ENCODE measurements around the gene RELB.
A peak's percentile ranks its signal among the peaks of the same experiment; 100 is the strongest.

RELB gene

GRCh38 chr19:45001087-45001739 is at the start of gene RELB:
RELB (plus strand) TSS chr19:45001464; CDS start chr19:45001580, 116 bp downstream.
- Histone ChIP-seq H3K4me3 (ENCODE audit: low read length in 2 of 2) (peak within 1 kb of the TSS; percentile 79 to 82), H3K27me3 (ENCODE audit: control insufficient read depth in 2 of 2, insufficient read depth in 2 of 2, low read length in 2 of 2) (no peaks in the 10 kb centered on the region), H3K9me3 (ENCODE audit: control insufficient read depth in 2 of 2, low read length in 2 of 2) (no peaks in the 10 kb centered on the region), H3K27ac (ENCODE audit: low read depth in 2 of 2, low read length in 2 of 2) (peak within 1 kb of the TSS; percentile 98 to 99), H3K9ac (ENCODE audit: low read depth in 1 of 2, low read length in 2 of 2) (peak within 1 kb of the TSS; percentile 63 to 76), H3K36me3 (ENCODE audit: control insufficient read depth in 2 of 2, insufficient read depth in 2 of 2, low read length in 2 of 2) (peaks cover 0 to 8% of the 10 kb centered on the region in 2 donors), H3K4me1 (ENCODE audit: control insufficient read depth in 2 of 2, insufficient read depth in 2 of 2, low read length in 2 of 2) (peaks cover 8 to 13% of the 10 kb centered on the region in 2 donors)

- H3K27me3 ChIP-seq (ENCODE audit: control insufficient read depth in 2 of 2, insufficient read depth in 2 of 2, low read length in 2 of 2), result no peaks in the 10 kb centered on the region
These were observed 47.0 kb upstream of the RELB start for GRCh38 chr19:44954278-44954648.

GRCh38 chr19:44954649-44955504 is 46.4 kb upstream of the RELB start, which contains the start of gene CLPTM1:
CLPTM1 (plus strand) TSS chr19:44955380; CDS start chr19:44955396, 16 bp downstream.
- Histone ChIP-seq H3K9ac (ENCODE audit: low read depth in 1 of 2, low read length in 2 of 2) (peak within 1 kb of the TSS; percentile 93 to 99), H3K4me3 (ENCODE audit: low read length in 2 of 2) (peak within 1 kb of the TSS; percentile 95 to 100), H3K9me3 (ENCODE audit: control insufficient read depth in 2 of 2, low read length in 2 of 2) (no peaks in the 10 kb centered on the region), H3K27ac (ENCODE audit: low read depth in 2 of 2, low read length in 2 of 2) (peak within 1 kb of the TSS; percentile 93 to 98), H3K27me3 (ENCODE audit: control insufficient read depth in 2 of 2, insufficient read depth in 2 of 2, low read length in 2 of 2) (no peaks in the 10 kb centered on the region), H3K4me1 (ENCODE audit: control insufficient read depth in 2 of 2, insufficient read depth in 2 of 2, low read length in 2 of 2) (peaks cover 18 to 29% of the 10 kb centered on the region in 2 donors), H3K36me3 (ENCODE audit: control insufficient read depth in 2 of 2, insufficient read depth in 2 of 2, low read length in 2 of 2) (peaks cover 0 to 3% of the 10 kb centered on the region in 2 donors)

More at GRCh38 chr19:44954278-44954648, 47.0 kb upstream of the RELB start:
- Histone ChIP-seq H3K9me3 (ENCODE audit: control insufficient read depth in 2 of 2, low read length in 2 of 2) (no peaks in the 10 kb centered on the region), H3K4me1 (ENCODE audit: control insufficient read depth in 2 of 2, insufficient read depth in 2 of 2, low read length in 2 of 2) (peaks cover 18 to 29% of the 10 kb centered on the region in 2 donors), H3K9ac (ENCODE audit: low read depth in 1 of 2, low read length in 2 of 2) (peak overlapping the region; percentile 93 to 99), H3K36me3 (ENCODE audit: control insufficient read depth in 2 of 2, insufficient read depth in 2 of 2, low read length in 2 of 2) (peaks cover 0 to 3% of the 10 kb centered on the region in 2 donors), H3K27ac (ENCODE audit: low read depth in 2 of 2, low read length in 2 of 2) (peak overlapping the region; percentile 93 to 98), H3K4me3 (ENCODE audit: low read length in 2 of 2) (peak overlapping the region; percentile 95 to 100)

- Histone ChIP-seq H3K27ac (ENCODE audit: low read depth in 2 of 2, low read length in 2 of 2) (peak overlapping the region in 1 of 2 donors; percentile 72), H3K9ac (ENCODE audit: low read depth in 1 of 2, low read length in 2 of 2) (peak overlapping the region; percentile 88 to 91), H3K9me3 (ENCODE audit: control insufficient read depth in 2 of 2, low read length in 2 of 2) (no peaks in the 10 kb centered on the region), H3K36me3 (ENCODE audit: control insufficient read depth in 2 of 2, insufficient read depth in 2 of 2, low read length in 2 of 2) (peaks cover 0 to 3% of the 10 kb centered on the region in 2 donors), H3K4me1 (ENCODE audit: control insufficient read depth in 2 of 2, insufficient read depth in 2 of 2, low read length in 2 of 2) (peaks cover 20 to 29% of the 10 kb centered on the region in 2 donors), H3K4me3 (ENCODE audit: low read length in 2 of 2) (peak overlapping the region; percentile 91 to 95), H3K27me3 (ENCODE audit: control insufficient read depth in 2 of 2, insufficient read depth in 2 of 2, low read length in 2 of 2) (no peaks in the 10 kb centered on the region)
These were observed 45.5 kb upstream of the RELB start for GRCh38 chr19:44955505-44956439.

- no peak overlapping the region for H3K4me3 ChIP-seq (ENCODE audit: low read length in 2 of 2)
- H3K27me3 ChIP-seq (ENCODE audit: control insufficient read depth in 2 of 2, insufficient read depth in 2 of 2, low read length in 2 of 2), result no peaks in the 10 kb centered on the region
- peaks cover 6 to 10% of the 10 kb centered on the region in 2 donors for H3K36me3 ChIP-seq (ENCODE audit: control insufficient read depth in 2 of 2, insufficient read depth in 2 of 2, low read length in 2 of 2)
- H3K9ac ChIP-seq (ENCODE audit: low read depth in 1 of 2, low read length in 2 of 2), result no peak overlapping the region
- no peak overlapping the region for H3K27ac ChIP-seq (ENCODE audit: low read depth in 2 of 2, low read length in 2 of 2)
- H3K9me3 ChIP-seq (ENCODE audit: control insufficient read depth in 2 of 2, low read length in 2 of 2), result no peaks in the 10 kb centered on the region
- peaks cover 22 to 29% of the 10 kb centered on the region in 2 donors for H3K4me1 ChIP-seq (ENCODE audit: control insufficient read depth in 2 of 2, insufficient read depth in 2 of 2, low read length in 2 of 2)
These were observed 43.7 kb upstream of the RELB start for GRCh38 chr19:44957526-44957925.

GRCh38 chr19:44958090-44958489 is 43.2 kb upstream of the RELB start:
- Histone ChIP-seq H3K4me1 (ENCODE audit: control insufficient read depth in 2 of 2, insufficient read depth in 2 of 2, low read length in 2 of 2) (peaks cover 22 to 29% of the 10 kb centered on the region in 2 donors), H3K27ac (ENCODE audit: low read depth in 2 of 2, low read length in 2 of 2) (no peak overlapping the region), H3K36me3 (ENCODE audit: control insufficient read depth in 2 of 2, insufficient read depth in 2 of 2, low read length in 2 of 2) (peaks cover 7 to 10% of the 10 kb centered on the region in 2 donors), H3K9me3 (ENCODE audit: control insufficient read depth in 2 of 2, low read length in 2 of 2) (no peaks in the 10 kb centered on the region), H3K27me3 (ENCODE audit: control insufficient read depth in 2 of 2, insufficient read depth in 2 of 2, low read length in 2 of 2) (no peaks in the 10 kb centered on the region), H3K9ac (ENCODE audit: low read depth in 1 of 2, low read length in 2 of 2) (no peak overlapping the region), H3K4me3 (ENCODE audit: low read length in 2 of 2) (no peak overlapping the region)

GRCh38 chr19:44959691-44960090 is 41.6 kb upstream of the RELB start:
- H3K27ac ChIP-seq (ENCODE audit: low read depth in 2 of 2, low read length in 2 of 2), result no peak overlapping the region
- no peaks in the 10 kb centered on the region for H3K9me3 ChIP-seq (ENCODE audit: control insufficient read depth in 2 of 2, low read length in 2 of 2)
- no peak overlapping the region for H3K9ac ChIP-seq (ENCODE audit: low read depth in 1 of 2, low read length in 2 of 2)
- H3K4me1 ChIP-seq (ENCODE audit: control insufficient read depth in 2 of 2, insufficient read depth in 2 of 2, low read length in 2 of 2), result peaks cover 16 to 19% of the 10 kb centered on the region in 2 donors
- H3K4me3 ChIP-seq (ENCODE audit: low read length in 2 of 2), result no peak overlapping the region
- H3K36me3 ChIP-seq (ENCODE audit: control insufficient read depth in 2 of 2, insufficient read depth in 2 of 2, low read length in 2 of 2), result peaks cover 10 to 13% of the 10 kb centered on the region in 2 donors
- no peaks in the 10 kb centered on the region for H3K27me3 ChIP-seq (ENCODE audit: control insufficient read depth in 2 of 2, insufficient read depth in 2 of 2, low read length in 2 of 2)

- H3K27me3 ChIP-seq (ENCODE audit: control insufficient read depth in 2 of 2, insufficient read depth in 2 of 2, low read length in 2 of 2), result no peaks in the 10 kb centered on the region
- H3K9me3 ChIP-seq (ENCODE audit: control insufficient read depth in 2 of 2, low read length in 2 of 2), result no peaks in the 10 kb centered on the region
- H3K9ac ChIP-seq (ENCODE audit: low read depth in 1 of 2, low read length in 2 of 2), result no peak overlapping the region
- H3K27ac ChIP-seq (ENCODE audit: low read depth in 2 of 2, low read length in 2 of 2), result peak overlapping the region in 1 of 2 donors; percentile 10
- peaks cover 11 to 13% of the 10 kb centered on the region in 2 donors for H3K4me1 ChIP-seq (ENCODE audit: control insufficient read depth in 2 of 2, insufficient read depth in 2 of 2, low read length in 2 of 2)
- H3K36me3 ChIP-seq (ENCODE audit: control insufficient read depth in 2 of 2, insufficient read depth in 2 of 2, low read length in 2 of 2), result peaks cover 10 to 17% of the 10 kb centered on the region in 2 donors
- no peak overlapping the region for H3K4me3 ChIP-seq (ENCODE audit: low read length in 2 of 2)
These were observed 40.1 kb upstream of the RELB start for GRCh38 chr19:44960906-44961728.

GRCh38 chr19:44961821-44962220 is 39.4 kb upstream of the RELB start:
- Histone ChIP-seq H3K27ac (ENCODE audit: low read depth in 2 of 2, low read length in 2 of 2) (no peak overlapping the region), H3K27me3 (ENCODE audit: control insufficient read depth in 2 of 2, insufficient read depth in 2 of 2, low read length in 2 of 2) (no peaks in the 10 kb centered on the region), H3K9ac (ENCODE audit: low read depth in 1 of 2, low read length in 2 of 2) (no peak overlapping the region), H3K36me3 (ENCODE audit: control insufficient read depth in 2 of 2, insufficient read depth in 2 of 2, low read length in 2 of 2) (peaks cover 10 to 17% of the 10 kb centered on the region in 2 donors), H3K9me3 (ENCODE audit: control insufficient read depth in 2 of 2, low read length in 2 of 2) (no peaks in the 10 kb centered on the region), H3K4me1 (ENCODE audit: control insufficient read depth in 2 of 2, insufficient read depth in 2 of 2, low read length in 2 of 2) (peaks cover 4 to 6% of the 10 kb centered on the region in 2 donors), H3K4me3 (ENCODE audit: low read length in 2 of 2) (no peak overlapping the region)
